Embryonic facial prominence (tissue), 1 donor: ENCODE data around the gene RAB26.
"Not testable (repeated sequence)": the region's sequence is repeated elsewhere in the genome, so short reads cannot be mapped to it uniquely, and the experiment has no call there.

Experiments used
- DNase-seq: peaks from one replicate; pipeline ENCODE4 v3.0.0-alpha.2; 2016; ENCODE audit errors: extremely low spot score

RAB26 gene

DNA sequence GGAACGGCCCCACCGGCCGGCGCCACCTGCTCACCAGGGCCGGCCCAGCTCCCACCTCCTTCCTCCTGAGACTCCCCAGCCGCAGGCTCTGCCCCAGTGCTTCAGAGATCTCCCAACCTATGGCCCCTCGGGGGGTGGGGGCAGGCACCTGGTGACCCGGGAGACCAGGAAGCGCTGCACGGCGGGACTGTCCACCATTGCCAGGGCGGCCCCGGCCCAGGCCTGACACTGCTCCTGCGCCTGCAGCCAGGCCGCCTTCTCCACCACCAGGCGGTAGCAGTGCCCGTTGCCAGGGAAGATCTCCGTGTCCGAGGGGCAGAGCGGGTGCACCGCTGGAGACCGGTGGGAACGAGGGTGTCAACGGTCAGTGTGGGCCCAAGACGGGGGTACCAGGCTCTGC, 31.1 kb upstream of the RAB26 start:
- DNase-seq = not testable (repeated sequence)

GRCh38 chr16:2117960-2118722, 30.3 kb upstream of the RAB26 start:
- DNase-seq = not testable (repeated sequence)

DNA sequence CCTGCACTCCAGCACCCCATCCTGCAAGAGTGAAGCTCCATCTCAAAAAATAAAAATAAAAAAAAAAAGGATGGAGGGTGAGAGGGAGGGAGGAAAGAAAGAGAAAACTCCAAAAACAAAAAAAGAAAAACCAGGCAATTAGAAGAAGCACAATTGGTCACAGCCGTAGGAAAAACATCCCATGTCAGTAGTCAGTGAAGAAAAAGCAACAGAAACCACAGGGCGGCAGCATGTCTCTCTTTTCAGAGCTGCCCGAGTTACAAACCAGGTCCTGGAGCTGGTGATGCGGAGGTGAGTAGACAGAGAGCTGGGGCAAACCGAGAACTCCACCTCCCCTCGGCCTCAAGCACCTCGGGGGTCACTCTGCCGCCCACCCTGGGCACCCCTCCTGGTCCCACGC, 27.1 kb upstream of the RAB26 start:
- DNase-seq = not testable (repeated sequence)

DNA sequence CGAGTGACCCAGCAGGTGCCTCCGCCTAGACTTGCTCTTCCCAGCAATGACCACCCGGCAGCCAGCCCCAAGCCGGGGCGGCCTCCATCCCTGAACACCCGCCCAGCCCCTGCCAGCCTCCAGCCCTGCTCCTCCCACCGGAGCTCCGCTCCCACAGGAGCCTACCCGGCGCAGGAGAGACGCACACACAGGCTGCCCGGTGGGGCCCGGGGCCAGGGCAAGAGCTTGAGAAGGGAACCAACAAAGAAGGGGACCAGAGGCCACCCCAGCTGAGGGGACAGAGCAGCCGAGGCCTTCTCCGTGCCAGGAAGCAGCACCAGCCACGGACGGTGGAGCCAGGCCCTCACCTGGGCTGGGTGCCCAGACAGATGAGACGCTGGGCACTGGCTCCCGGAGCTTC, 26.6 kb upstream of the RAB26 start:
- DNase-seq = no peak

GRCh38 chr16:2122429-2122828, 26.0 kb upstream of the RAB26 start:
- no peak for DNase-seq

- DNase-seq = not testable (repeated sequence)
Measured at GRCh38 chr16:2122934-2123683, 25.3 kb upstream of the RAB26 start.

GRCh38 chr16:2123706-2124376, 24.6 kb upstream of the RAB26 start:
- not testable (repeated sequence) for DNase-seq

DNA sequence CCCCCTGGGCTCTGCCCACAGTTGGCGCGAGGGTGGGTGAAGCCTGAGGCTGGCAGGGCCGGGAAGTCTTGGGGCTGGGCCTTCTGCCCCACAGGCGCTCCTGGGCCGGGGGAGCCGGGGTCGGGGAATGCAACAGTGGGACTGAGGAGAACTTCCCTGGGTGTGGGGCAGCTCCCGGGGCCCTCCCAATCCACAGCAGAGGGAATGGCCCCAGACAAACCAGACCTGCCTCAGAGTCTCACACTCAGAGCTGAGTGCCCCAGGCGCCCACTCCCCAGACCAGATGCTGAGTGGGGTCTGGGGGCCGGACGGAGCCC, 24.1 kb upstream of the RAB26 start:
- not testable (repeated sequence) for DNase-seq

DNA sequence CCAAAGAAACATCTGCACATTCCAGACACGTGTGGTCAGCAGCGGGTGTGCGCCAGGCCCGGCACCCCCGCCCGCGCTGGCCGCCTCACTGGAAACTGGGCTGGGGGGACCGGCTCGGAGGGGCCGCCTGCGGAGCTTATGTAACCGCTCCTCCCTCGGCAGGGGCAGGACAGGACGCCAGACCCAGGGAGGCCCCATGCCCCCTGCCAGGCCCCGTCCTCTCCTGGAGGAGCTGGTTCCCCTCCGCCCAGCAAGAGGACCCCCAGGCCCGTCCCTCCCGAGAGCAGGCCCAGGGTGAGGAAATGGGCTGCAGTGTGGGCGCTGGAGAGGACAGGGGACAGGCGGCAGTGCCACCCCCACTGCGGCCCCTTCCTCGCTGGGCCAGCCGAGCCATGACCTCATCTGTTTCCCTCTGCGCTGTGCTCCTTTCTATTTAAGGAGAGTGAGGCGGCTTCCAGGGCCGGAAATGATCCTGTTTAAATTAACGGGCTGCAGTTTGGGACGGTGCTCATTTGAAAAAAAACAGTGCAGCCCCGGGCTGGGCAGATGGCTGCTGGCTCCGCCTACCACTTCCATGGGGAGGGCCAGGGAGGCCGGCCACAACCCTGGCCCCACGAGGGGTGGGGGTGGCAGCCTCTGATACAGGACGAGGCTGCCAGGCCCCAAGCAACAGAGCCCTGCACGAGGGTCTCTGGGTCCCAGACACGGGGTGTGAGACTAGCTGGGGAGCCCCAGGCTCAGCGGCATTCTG, 23.6 kb upstream of the RAB26 start:
- not testable (repeated sequence) for DNase-seq

GRCh38 chr16:2125609-2126008, 22.8 kb upstream of the RAB26 start:
- not testable (repeated sequence) for DNase-seq

DNA sequence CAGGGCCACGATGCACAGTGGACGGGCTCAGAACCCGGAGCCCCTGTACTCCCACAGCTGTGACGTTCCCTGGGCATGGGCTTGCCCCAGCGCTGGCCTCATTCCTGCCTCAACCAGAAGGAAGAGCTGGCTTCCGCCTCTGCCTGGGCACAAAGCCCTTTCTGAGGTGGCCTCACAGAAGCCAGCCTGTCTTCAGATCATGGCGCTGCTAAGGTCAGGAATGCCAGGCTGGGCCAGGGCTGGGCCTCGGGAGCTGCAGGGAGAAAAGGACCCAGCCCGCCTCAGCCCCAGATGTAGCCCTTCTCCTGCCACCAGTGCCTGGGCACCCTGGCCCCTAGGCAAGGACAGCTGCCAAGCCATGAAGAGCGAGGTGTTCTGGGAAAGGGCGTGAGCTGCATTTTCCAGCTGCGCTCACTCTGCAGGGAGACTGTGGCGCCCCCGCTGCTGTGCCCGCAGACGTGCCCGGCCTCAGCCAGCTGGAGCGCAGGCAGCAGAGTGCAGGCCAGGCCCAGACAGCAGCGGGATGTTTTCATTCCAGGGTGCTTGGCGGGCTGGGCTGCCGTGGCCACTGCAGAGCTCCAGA, 22.2 kb upstream of the RAB26 start:
- not testable (repeated sequence) for DNase-seq

DNA sequence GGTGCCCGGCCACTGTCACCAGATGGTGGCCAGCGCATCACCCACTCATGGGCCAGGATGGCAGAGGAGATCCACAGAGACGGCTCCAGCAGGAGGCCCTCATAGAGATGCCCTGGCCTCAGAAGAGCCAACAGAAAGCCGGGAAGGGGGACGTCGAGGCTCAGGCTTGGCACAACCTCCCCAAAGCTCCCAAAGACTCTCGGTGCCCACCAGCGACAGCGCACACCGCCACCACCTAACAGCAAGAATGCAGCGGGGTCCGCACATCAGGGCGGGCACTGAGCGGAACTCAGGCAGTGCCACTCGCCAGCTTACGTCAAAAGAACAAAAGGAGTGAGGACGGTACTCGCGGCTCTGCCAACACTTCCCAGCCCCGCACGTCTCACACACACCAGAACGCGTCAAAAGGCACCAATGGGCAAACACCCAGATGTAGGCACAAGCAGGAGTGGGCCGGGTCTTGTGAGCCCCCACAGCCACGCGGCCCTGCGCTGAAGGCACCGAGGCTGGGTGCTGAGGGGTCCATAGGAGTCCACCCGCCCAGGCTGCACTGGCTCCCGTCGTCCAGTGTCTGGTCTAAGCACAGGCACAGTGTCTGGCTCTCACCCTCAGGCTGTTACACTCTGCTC, 21.4 kb upstream of the RAB26 start:
- not testable (repeated sequence) for DNase-seq

- DNase-seq = not testable (repeated sequence)
Measured at GRCh38 chr16:2127630-2128280, 20.7 kb upstream of the RAB26 start.

- DNase-seq = not testable (repeated sequence)
Measured at GRCh38 chr16:2129251-2129650, 19.2 kb upstream of the RAB26 start.

DNA sequence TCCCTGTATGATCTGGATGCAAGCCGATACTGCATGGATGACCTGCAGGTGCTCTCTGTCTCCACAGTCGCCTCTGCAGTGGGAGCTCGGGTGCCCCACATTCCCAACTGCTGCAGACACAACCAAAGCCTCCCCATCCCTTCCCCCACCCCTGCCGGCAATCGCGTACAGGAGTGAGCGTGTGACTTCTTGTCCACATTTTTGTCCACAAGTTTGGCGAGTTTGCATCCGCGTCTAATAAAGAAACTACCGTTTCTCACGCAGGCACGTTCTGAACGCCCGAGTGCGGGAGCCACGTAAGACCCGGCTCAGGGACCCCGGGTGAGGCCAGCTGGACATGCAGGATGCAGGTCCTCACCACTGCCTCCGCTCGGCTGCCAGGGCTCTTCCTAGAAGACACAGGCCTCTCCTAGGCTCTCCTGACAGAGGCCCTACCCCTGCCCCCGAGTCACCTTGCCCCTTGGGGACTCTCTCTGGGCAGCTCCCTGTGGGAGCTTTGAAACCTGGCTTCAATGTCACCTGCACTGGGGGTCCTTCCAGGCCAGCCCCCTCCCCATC, 18.5 kb upstream of the RAB26 start:
- DNase-seq = not testable (repeated sequence)

DNA sequence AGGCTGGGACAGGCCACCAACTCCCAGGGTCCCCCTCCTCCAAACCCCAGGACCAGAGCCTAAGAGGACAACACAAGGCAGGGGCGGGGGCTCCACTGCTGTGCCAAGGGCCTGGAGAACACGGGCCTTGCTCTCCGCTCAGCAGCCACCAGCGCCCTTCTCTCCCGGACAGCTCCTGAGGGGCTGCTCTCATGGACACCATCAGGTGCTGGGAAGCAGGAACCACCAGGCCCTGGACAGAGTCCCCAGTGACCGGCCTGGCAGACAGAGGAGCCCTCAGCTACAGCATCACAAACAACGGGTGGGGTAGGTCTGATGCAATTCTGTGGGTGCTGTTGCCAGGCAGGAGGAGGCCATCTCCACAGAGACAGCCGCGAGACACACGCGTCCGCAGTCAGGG, 14.6 kb upstream of the RAB26 start:
- DNase-seq = not testable (repeated sequence)

DNA sequence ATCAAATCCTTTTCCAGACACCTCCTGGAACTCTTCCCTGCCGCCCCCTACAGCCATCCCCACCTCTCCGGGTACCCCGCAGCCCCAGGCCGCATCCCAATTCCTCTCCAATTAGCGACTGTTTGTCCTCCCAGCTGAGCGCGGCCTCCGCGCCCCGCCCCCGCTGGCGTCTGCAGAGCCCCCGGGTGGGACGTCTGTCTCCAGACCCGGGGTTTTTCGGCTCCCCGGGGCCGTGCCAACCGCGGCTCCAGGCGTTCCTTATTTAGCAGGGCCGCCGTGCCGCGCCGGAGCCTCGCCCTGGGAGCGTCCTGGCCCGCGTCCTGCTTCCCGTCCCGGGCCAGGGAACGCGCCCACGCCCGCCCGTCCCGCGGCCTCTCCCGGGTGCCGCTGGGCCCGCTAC, 13.4 kb upstream of the RAB26 start:
- not testable (repeated sequence) for DNase-seq

DNA sequence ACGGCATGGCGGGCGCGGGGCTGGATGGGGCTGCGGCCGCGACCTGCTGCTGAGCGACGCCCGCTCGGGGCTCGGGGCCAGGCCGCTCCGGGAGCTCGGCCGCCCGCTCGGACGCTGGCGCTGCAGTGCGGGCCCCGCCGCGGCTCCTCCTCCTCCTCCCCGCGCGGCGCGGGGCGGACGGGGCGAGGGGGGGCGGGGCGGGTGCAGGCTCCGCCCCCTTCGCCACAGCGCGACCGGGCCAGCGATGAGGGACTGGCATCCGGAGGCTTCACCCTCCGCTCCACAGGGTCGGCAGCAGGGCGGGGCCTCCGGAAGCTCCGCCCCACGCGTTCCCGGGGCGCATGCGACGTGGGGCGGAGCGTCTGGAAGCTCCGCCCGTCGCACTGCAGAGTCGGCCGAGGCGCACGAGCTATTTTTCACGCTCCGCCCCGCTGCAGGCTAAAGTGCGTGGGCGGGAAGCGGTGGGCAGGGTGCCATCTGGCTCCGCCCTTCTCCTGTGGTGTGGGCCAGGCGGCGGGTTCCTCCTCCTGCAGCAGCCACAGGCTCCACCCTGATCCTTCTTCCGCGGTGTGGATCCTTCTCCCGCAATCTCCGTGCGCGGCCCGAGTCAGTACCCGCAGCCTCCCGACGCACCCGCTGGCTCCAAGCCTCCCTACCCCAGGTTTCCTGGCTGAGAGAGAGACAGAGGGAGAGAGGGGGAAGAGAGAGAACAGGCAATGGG, 12.5 kb upstream of the RAB26 start, which contains the start of gene PKD1:
Gene PKD1, minus strand, starts transcription at position 129 of the 721 bp plus-strand sequence. CDS start 209 bp downstream, outside the sequence.
- peak; percentile 73 for DNase-seq
